ENCODE measurements around the gene HLF.

DNA sequence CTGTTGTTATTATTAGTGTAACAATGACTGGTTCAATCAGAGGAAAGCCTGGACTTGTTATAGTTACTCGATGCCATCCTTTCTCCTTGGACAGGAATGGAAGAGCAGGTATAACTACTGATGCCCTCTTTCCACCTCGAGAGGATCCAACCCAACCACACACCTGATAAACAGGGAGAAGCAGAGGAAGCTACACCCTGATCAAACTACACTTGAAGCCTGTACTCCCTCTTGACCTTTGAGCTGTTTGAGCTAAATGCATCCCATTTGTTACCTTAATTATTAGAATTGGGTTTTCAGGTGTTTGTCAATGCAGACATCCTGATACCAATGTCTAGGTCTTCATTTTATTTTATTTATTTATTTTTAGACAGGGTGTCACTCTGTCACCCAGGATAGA is 23.7 kb upstream of the HLF start:
- TF ChIP-seq, protein P1, sequence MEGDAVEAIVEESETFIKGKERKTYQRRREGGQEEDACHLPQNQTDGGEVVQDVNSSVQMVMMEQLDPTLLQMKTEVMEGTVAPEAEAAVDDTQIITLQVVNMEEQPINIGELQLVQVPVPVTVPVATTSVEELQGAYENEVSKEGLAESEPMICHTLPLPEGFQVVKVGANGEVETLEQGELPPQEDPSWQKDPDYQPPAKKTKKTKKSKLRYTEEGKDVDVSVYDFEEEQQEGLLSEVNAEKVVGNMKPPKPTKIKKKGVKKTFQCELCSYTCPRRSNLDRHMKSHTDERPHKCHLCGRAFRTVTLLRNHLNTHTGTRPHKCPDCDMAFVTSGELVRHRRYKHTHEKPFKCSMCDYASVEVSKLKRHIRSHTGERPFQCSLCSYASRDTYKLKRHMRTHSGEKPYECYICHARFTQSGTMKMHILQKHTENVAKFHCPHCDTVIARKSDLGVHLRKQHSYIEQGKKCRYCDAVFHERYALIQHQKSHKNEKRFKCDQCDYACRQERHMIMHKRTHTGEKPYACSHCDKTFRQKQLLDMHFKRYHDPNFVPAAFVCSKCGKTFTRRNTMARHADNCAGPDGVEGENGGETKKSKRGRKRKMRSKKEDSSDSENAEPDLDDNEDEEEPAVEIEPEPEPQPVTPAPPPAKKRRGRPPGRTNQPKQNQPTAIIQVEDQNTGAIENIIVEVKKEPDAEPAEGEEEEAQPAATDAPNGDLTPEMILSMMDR (conservative IDR thresholded peaks at IDR 0.05; ENCODE audit: low read depth in 2 of 2): no peak
- TF ChIP-seq STAT1 (IDR thresholded peaks at IDR 0.05; ENCODE audit: unreplicated experiment): no peak
- no peak for TF ChIP-seq JUNB (IDR thresholded peaks at IDR 0.05; ENCODE audit: unreplicated experiment)
- TF ChIP-seq, protein P2, sequence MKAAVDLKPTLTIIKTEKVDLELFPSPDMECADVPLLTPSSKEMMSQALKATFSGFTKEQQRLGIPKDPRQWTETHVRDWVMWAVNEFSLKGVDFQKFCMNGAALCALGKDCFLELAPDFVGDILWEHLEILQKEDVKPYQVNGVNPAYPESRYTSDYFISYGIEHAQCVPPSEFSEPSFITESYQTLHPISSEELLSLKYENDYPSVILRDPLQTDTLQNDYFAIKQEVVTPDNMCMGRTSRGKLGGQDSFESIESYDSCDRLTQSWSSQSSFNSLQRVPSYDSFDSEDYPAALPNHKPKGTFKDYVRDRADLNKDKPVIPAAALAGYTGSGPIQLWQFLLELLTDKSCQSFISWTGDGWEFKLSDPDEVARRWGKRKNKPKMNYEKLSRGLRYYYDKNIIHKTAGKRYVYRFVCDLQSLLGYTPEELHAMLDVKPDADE (IDR thresholded peaks at IDR 0.05): no peak
- no peak for TF ChIP-seq ZNF331 (CRISPR knock-in tag; IDR thresholded peaks at IDR 0.05; ENCODE audit: low read depth)
- no peak for TF ChIP-seq POLR2AphosphoS5 (IDR thresholded peaks at IDR 0.05; ENCODE audit: low read depth)
- no peak for TF ChIP-seq CREB1 (CRISPR knock-in tag; IDR thresholded peaks at IDR 0.05; ENCODE audit: low read depth)
- TF ChIP-seq EZH2 (IDR thresholded peaks at IDR 0.05; ENCODE audit: low read depth, unreplicated experiment): no peak

Data from GM23338 (cell line).